ENCODE results near the gene PRR29.

PRR29 gene

DNA sequence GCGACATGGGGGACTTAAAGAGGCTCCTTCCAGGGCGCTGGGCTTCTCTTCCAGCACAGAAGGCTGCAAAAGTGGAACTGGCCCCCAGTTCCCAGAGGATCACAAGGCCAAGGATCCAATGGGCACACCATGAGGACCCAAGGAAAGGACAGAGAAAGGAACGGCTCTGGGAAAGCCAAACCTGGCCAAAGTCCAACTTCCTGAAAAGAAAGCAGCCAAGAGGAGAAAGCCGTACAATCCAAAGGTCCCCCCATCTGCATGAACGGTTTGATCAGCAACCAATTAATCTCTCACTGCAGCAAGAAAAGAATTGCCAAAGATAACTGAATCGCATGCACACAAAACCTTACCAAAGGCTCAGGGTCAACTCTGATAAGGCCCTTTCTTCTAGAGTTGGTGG is 42.1 kb downstream of the PRR29 start:
- Histone ChIP-seq H3K4me3 (ENCODE audit: low read depth in 1 of 2, low read length in 2 of 2) (no peak overlapping the region), H3K27ac (ENCODE audit: low read length) (no peak overlapping the region), H3K27me3 (ENCODE audit: low read depth, low read length) (no peaks in the 10 kb centered on the region), H3K36me3 (ENCODE audit: control insufficient read depth in 1 of 2, insufficient read depth in 2 of 2, low read length in 2 of 2) (peaks cover 15 to 33% of the 10 kb centered on the region in 2 donors), H3K4me1 (ENCODE audit: control insufficient read depth in 1 of 2, insufficient read depth in 2 of 2, low read length in 2 of 2) (no peaks in the 10 kb centered on the region), H3K9me3 (ENCODE audit: control insufficient read depth in 1 of 2, low read length in 2 of 2) (no peaks in the 10 kb centered on the region)

DNA sequence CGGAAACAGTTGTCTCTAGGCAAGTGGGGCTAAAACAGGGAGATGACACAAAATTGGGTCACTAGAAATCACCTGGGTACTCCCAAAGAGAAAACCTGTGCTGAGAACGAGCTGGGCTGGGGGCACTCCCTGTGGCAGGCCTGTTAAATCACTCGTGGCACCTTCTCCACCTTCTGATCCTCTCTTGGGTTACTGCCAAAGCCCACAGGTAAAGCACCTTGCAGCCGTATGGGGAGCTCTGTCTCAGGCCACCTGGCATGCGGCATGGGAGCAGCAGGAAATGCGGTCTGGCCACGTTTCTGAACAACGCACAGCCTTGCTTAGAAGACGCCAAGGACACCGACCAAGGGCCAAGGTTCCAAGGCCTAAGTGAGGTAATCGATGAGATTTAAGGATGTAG is 43.8 kb downstream of the PRR29 start:
- Histone ChIP-seq H3K9me3 (ENCODE audit: control insufficient read depth in 1 of 2, low read length in 2 of 2) (no peaks in the 10 kb centered on the region), H3K27me3 (ENCODE audit: low read depth, low read length) (no peaks in the 10 kb centered on the region), H3K4me3 (ENCODE audit: low read depth in 1 of 2, low read length in 2 of 2) (no peak overlapping the region), H3K27ac (ENCODE audit: low read length) (no peak overlapping the region), H3K4me1 (ENCODE audit: control insufficient read depth in 1 of 2, insufficient read depth in 2 of 2, low read length in 2 of 2) (no peaks in the 10 kb centered on the region), H3K36me3 (ENCODE audit: control insufficient read depth in 1 of 2, insufficient read depth in 2 of 2, low read length in 2 of 2) (peaks cover 32 to 48% of the 10 kb centered on the region in 2 donors)

DNA sequence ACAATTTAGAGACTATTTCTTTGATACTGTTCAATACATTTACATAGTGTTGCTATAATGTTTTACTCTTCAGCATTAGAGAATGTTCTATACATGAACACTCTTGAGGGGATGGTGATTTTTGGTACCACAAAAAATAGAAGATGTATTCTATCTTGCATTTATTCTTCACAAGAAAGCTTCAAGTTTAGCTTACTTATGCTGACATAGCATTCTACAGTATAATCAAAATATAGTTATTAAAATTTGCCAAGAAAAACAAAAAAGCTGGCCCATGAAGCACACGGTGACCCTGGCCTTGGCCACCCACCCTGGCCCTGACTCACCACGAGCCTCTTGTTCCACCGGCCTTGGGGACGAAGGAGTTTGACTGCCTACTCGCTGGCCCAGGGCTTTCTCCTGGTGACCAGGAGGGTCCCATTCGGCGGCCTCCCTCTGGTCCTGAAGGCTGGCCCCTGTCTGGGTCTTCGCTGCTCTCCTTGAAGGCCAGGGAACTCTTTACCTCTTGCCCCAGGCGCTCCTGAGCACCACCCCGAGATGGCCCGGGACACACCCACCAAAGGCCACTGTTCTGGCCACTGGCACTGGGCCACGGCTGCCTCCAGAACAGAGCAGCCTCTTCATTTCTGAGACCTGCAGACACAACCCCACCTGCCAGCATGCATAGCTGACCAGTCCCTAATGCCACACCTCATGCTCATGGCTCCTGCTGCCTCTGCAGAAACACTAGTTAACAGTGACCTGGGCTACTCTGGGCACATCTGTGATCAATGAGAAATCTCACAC is 44.7 kb downstream of the PRR29 start:
- Histone ChIP-seq H3K27ac (ENCODE audit: low read length) (no peak overlapping the region), H3K4me3 (ENCODE audit: low read depth in 1 of 2, low read length in 2 of 2) (no peak overlapping the region), H3K9me3 (ENCODE audit: control insufficient read depth in 1 of 2, low read length in 2 of 2) (no peaks in the 10 kb centered on the region), H3K4me1 (ENCODE audit: control insufficient read depth in 1 of 2, insufficient read depth in 2 of 2, low read length in 2 of 2) (no peaks in the 10 kb centered on the region), H3K36me3 (ENCODE audit: control insufficient read depth in 1 of 2, insufficient read depth in 2 of 2, low read length in 2 of 2) (peaks cover 37 to 52% of the 10 kb centered on the region in 2 donors), H3K27me3 (ENCODE audit: low read depth, low read length) (no peaks in the 10 kb centered on the region)

DNA sequence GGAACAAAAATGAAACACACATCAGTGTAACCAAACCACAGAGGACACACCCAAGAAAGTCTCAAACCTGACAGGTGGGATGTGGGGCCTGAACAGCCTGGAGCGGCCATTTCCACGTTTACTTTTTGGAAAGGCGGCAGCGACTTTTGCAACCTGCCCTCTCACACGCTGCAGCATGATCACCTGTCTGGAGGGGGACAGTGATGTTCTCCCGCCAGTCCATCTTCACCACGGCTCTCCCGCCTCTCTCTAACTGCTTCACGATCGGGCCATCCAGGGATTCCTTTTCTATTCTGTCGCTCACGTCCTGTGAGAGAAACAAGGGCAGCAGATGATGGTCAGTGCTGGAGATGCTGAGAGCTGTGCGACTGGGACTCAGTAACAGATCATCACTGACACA is 47.0 kb downstream of the PRR29 start:
- peaks cover 56 to 66% of the 10 kb centered on the region in 2 donors for H3K36me3 ChIP-seq (ENCODE audit: control insufficient read depth in 1 of 2, insufficient read depth in 2 of 2, low read length in 2 of 2)
- no peaks in the 10 kb centered on the region for H3K27me3 ChIP-seq (ENCODE audit: low read depth, low read length)
- H3K4me3 ChIP-seq (ENCODE audit: low read depth in 1 of 2, low read length in 2 of 2): no peak overlapping the region
- no peak overlapping the region for H3K27ac ChIP-seq (ENCODE audit: low read length)
- H3K4me1 ChIP-seq (ENCODE audit: control insufficient read depth in 1 of 2, insufficient read depth in 2 of 2, low read length in 2 of 2): no peaks in the 10 kb centered on the region
- H3K9me3 ChIP-seq (ENCODE audit: control insufficient read depth in 1 of 2, low read length in 2 of 2): no peaks in the 10 kb centered on the region

DNA sequence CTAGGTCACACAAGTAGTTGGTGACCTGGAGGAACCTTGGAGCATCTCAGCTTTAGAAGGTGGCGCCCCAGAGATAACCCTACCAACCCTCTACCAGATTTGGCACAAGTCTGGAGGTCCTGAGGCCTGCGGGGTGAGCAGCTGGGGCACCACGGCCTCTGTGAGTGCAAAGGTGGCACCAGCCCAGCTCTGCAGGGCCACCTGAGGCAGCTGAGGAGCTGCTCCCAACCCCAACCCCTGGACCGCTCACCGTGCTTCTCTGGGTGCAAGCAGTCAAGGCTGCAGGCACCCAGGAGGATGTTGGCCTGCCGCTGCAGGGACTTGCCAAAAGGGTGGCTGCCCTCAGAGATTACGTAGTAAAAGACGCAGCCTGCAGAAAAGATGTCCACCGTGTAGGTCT is 50.7 kb downstream of the PRR29 start:
- peaks cover 79 to 87% of the 10 kb centered on the region in 2 donors for H3K36me3 ChIP-seq (ENCODE audit: control insufficient read depth in 1 of 2, insufficient read depth in 2 of 2, low read length in 2 of 2)
- no peaks in the 10 kb centered on the region for H3K27me3 ChIP-seq (ENCODE audit: low read depth, low read length)
- no peaks in the 10 kb centered on the region for H3K4me1 ChIP-seq (ENCODE audit: control insufficient read depth in 1 of 2, insufficient read depth in 2 of 2, low read length in 2 of 2)
- no peak overlapping the region for H3K27ac ChIP-seq (ENCODE audit: low read length)
- H3K9me3 ChIP-seq (ENCODE audit: control insufficient read depth in 1 of 2, low read length in 2 of 2): no peaks in the 10 kb centered on the region
- H3K4me3 ChIP-seq (ENCODE audit: low read depth in 1 of 2, low read length in 2 of 2): no peak overlapping the region

DNA sequence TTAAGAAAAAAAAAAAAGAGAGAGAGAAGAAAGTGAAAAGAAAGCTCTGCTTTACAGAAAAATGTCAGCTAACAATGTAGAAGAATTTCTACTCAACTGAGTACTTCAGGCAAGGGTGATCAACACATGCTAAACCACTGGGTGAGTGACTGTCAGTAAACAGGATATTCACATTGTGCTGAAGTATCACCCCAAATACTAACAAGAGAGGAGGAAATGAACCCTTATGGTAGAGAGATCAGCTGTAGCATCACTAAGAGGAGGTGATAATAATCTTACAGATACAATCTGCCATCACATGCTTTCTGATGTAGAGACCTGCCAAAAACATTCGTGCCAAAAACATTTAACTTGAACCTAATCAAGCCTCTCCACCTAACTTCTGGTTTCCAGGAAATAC is 53.0 kb downstream of the PRR29 start:
- no peaks in the 10 kb centered on the region for H3K27me3 ChIP-seq (ENCODE audit: low read depth, low read length)
- peaks cover 60 to 87% of the 10 kb centered on the region in 2 donors for H3K36me3 ChIP-seq (ENCODE audit: control insufficient read depth in 1 of 2, insufficient read depth in 2 of 2, low read length in 2 of 2)
- no peaks in the 10 kb centered on the region for H3K9me3 ChIP-seq (ENCODE audit: control insufficient read depth in 1 of 2, low read length in 2 of 2)
- no peaks in the 10 kb centered on the region for H3K4me1 ChIP-seq (ENCODE audit: control insufficient read depth in 1 of 2, insufficient read depth in 2 of 2, low read length in 2 of 2)
- H3K27ac ChIP-seq (ENCODE audit: low read length): no peak overlapping the region
- no peak overlapping the region for H3K4me3 ChIP-seq (ENCODE audit: low read depth in 1 of 2, low read length in 2 of 2)

DNA sequence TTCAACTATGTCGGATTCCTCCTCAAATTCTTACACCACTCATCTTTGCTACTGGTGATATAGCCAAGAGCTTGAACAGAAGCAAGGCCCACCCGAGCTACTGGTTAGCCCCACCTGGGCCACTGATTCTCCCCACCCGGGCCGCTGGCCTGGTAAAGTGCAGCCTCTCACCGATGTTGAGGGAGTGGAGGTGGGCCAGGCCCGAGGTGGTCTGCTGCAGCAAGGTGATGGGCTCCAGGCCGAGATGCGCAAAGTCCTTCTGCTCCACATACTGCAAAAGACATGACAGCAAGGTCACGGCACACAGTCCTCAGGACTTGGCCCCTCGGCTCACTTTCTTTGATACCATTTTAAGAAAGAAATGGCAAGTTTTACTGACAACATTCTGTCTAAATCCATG is 55.0 kb downstream of the PRR29 start:
- H3K36me3 ChIP-seq (ENCODE audit: control insufficient read depth in 1 of 2, insufficient read depth in 2 of 2, low read length in 2 of 2): peaks cover 52 to 94% of the 10 kb centered on the region in 2 donors
- no peak overlapping the region for H3K4me3 ChIP-seq (ENCODE audit: low read depth in 1 of 2, low read length in 2 of 2)
- no peaks in the 10 kb centered on the region for H3K9me3 ChIP-seq (ENCODE audit: control insufficient read depth in 1 of 2, low read length in 2 of 2)
- H3K27me3 ChIP-seq (ENCODE audit: low read depth, low read length): no peaks in the 10 kb centered on the region
- H3K4me1 ChIP-seq (ENCODE audit: control insufficient read depth in 1 of 2, insufficient read depth in 2 of 2, low read length in 2 of 2): no peaks in the 10 kb centered on the region
- no peak overlapping the region for H3K27ac ChIP-seq (ENCODE audit: low read length)

Data from muscle layer of duodenum (tissue), 2 donors.